HG03460 (cell line): ENCODE data around the gene P4HA2.

ENCODE experiments used
- ATAC-seq: cut with Tn5 transposase; IDR thresholded peaks from one replicate; pipeline ENCODE4 v1.9.1; 2021; ENCODE audit not compliant: unreplicated experiment

Gene P4HA2

GRCh38 chr5:132265336-132266030 is 37.8 kb upstream of the P4HA2 start:
- no peak for ATAC-seq

GRCh38 chr5:132264546-132265335 is 37.1 kb upstream of the P4HA2 start:
- ATAC-seq: no peak

DNA sequence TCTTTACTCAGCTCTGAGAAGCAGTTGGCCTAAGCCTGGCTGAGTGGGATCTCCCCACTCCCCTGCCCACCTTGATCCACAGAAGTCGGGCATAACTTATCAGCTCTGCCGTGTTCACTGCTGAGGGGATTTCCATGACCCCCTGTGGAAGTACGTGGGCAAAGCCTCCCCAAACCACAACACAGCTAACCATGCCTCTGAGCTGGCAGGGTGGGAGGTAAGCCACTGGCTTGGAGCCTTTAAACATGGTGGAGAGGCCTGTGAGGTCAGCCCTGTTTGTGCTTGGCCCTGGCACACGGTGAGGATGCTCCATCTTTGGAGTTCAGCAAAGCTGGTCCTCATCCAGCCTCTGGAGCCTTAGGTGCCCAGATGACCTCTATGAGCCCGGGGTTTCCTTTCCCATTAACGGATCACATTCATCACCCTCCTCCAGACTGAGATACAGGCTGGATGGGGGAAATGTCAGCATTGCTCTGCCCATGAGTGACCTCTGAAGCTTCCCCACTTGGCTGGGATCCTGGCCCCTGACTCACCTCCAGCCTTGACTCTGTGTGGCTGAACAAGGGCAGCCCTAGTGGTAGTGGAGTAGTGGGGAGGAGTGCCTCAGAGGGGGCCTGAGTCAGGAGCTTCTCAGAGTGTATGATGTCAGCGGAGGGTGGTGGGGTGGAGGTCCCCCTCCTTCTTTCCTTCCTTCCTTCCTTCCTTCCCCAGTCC is 36.1 kb upstream of the P4HA2 start:
- ATAC-seq: no peak

DNA sequence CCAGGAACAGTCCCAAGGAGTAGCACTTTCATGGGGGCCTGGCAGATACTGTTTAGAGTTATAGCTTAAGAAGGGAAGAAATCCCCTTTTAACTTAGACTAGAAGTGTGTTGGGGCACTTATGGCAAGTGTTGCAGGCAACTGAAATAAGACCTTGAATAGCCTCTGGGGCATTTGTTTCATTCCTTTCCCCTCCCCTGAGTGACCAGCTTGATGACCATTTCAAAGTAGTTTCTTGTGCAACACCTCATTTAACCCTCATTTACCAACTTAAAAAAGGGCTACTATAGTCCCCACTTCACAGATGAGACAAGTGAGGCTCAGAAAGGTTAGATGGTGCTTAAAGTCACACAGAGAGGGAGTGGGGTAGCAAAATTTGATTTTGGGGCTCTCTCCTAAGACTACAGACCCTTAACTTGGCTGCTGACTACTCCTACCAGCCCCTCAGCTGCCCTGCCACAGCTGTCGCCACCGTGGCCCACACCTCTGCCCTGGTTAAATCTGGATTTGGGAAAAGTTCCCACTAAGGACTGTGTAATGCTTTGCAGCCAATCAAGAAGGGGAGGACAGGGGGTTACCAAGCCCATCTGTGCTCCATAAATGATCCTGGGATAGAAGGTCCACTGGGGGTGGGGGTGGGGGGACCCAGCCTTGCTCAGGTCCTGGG is 35.4 kb upstream of the P4HA2 start:
- ATAC-seq: no peak

DNA sequence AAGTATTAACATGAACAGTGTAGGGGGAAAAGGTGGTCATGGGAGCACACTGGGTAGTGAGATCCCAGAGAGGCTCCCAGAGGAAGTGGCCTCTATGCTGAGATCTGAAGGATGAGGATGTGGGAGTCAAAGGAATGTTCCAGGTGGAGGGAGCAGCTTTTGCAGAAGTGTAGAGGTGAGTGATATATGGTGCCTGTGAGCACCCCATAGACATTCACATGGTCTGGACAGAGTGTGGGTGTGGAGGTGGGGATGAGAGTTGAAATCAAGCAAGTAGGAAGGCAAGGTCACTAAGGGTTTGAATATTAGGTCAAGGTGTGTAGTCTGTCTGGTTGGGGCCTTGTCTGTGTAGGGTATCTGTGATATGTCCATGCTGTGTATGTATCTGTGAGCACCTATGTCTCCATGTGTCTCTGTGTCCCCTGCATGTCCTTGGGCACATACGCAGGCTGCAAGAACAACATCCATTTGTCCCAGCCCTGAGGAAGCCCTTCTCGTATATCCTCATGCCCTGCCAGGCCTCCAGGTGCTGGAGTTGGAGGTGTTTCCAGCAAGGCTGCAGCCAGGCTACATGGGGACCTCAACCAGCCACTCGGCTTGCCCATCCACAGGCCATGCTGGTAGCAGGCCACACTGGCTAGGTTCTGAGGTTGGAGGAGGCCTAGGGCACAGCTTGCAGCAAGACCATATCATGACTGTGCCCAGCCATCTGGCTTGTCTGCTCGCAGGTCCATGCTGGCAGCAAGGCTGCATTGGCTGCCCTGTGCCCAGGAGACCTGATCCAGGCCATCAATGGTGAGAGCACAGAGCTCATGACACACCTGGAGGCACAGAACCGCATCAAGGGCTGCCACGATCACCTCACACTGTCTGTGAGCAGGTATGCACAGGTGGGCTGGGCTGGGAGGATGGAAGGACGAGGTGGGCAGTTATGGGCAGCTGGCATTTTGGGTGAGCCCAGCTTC is 34.5 kb upstream of the P4HA2 start:
- ATAC-seq: no peak

DNA sequence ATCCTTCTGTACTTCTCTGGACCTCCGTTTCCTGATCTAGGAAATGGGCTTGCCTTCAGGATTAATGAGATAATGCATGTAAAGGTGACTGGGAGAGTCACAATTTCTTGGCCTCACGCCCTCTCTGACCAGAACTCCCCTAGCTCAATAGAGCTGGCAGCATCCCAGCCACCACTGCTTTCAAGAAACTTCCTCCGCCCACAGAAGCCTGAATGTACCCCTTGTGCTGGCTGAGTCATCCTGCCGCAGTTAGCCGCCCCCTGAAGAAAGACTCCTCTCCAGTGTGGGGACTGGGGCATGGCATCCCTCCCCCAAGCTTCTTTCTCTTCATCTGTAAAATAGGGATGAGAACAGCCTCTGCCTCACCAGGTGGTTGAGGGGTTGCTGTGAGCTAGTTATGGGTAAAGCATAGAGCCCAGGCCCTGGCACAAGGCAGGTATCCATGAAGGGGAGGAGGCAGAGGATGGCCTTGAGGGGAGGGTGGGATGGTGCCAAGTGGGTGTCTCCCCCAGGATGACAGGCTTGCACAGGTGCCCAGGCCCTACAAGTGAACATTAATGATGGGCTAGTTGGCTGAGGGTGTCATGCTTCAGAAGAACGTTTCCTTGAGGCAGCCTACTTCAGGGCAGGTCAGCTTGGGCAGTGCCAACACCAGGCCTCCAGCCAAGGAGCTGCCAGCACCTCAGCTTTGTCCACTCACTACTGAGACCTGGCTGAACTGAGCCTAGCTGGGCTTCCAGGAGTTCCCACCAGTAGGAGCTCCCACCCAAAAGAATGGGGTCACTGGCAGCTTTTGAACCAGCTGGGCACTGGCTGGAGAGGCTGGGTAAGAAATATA is 33.3 kb upstream of the P4HA2 start:
- ATAC-seq: peak; percentile 56

- no peak for ATAC-seq
These were observed 32.4 kb upstream of the P4HA2 start for GRCh38 chr5:132260051-132260450.

DNA sequence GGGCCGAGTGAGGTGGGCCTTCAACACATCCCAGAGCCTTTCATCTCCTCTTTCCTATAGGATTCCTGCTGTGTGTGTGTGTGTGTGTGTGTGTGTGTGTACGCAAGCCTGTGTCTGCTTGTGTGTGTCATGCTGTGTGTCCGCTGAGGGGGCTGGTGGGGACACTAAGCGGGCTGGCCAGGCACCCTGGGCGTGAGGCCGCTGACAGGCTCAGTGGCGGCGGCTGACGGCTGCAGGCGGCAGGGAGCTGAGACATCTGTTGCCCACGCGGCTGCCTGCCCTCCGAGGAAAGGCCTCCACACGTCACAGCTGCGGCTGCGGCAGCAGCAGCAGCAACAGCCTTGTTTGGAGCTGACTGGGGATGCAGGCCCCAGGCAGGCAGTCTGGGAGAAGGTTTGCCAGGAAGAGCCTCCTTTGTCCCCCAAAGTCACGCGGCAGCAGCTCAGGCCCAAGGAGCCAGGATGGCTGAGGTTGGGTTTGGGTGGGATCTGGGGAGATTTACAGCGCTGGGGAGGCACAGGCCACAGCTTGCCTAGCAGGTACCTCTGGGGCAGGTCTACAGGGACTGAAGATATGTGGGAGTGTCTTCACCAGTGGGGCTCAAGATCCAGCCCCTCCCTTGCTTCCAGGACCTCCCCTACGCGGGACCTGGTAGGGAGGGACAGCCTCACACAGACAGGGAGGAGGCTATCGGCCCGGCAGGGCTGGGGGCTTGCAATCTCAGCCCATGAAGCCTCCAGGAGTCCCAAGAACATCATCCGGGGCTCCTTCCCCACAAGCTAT is 31.6 kb upstream of the P4HA2 start:
- no peak for ATAC-seq

GRCh38 chr5:132258102-132259068 is 30.7 kb upstream of the P4HA2 start:
- ATAC-seq: no peak

GRCh38 chr5:132257131-132258101 is 29.8 kb upstream of the P4HA2 start, which contains the start of gene PDLIM4:
Gene PDLIM4, plus strand, starts transcription at chr5:132257696. Its CDS starts 39 bp downstream, at chr5:132257735.
- no peak for ATAC-seq

GRCh38 chr5:132256783-132257130 is 29.1 kb upstream of the P4HA2 start:
- ATAC-seq: no peak

DNA sequence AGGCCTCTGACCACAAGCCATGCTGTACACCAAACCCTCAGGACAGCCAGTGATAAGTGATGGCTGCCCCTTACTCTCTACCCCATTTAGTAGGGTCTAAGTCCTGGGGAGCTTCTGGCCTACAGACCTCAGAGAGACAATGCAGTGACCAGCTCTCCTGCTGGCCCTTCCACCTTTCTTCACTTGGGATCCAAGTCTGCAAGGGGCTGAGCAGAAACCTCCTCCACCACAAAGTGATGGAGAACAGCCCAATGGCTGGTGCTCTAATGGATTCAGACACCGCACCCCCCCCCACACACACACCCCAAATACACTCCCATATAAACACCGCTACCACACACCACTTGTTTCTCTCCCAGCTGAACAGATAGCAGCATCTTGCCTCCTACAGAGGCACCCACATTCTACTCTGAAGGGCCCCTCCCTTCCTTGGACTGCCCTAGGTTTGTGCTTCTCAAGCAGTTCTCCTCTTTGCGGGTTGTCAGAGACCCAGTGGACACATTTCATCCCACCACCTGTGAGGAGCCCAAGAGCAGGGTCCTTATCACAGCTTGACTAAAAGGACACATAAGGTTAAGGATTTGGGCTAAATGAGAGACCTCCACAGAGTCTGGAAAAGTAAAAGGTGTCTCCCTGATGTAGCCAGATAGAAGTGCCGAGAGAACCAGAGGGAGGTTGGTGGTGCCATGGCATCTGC is 28.6 kb upstream of the P4HA2 start:
- no peak for ATAC-seq

DNA sequence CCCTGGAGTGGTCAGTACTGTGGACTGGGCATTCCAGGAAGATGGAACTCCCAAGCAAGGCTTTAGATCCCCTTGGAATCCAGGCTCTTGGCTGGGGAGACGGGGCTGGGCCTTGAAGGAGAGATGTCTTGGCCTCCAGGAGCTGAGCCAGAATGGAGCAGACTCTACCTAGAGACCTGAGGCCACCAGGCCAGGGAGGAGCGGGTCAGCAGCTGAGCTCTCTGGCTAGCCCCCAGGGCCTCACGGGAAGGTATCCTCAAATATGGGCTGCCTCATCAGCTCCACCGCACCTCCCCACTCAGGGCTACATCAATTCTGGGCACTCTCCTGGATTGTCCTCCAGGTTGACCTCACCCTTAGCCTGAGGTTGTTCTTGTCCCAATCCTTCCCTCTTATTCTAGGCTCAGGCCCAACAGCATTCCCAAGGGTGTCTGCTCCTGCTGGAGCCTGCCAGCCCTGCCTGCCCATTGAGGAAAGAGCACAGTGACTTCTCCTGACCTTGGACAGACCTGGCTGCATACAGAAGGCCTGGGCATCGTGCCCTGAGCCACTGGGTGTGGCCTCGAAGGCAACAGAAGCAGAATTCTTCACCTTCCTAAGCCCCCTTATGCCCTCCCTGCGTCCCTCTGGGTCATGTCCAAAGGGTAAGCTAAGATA is 26.8 kb upstream of the P4HA2 start:
- ATAC-seq: no peak

DNA sequence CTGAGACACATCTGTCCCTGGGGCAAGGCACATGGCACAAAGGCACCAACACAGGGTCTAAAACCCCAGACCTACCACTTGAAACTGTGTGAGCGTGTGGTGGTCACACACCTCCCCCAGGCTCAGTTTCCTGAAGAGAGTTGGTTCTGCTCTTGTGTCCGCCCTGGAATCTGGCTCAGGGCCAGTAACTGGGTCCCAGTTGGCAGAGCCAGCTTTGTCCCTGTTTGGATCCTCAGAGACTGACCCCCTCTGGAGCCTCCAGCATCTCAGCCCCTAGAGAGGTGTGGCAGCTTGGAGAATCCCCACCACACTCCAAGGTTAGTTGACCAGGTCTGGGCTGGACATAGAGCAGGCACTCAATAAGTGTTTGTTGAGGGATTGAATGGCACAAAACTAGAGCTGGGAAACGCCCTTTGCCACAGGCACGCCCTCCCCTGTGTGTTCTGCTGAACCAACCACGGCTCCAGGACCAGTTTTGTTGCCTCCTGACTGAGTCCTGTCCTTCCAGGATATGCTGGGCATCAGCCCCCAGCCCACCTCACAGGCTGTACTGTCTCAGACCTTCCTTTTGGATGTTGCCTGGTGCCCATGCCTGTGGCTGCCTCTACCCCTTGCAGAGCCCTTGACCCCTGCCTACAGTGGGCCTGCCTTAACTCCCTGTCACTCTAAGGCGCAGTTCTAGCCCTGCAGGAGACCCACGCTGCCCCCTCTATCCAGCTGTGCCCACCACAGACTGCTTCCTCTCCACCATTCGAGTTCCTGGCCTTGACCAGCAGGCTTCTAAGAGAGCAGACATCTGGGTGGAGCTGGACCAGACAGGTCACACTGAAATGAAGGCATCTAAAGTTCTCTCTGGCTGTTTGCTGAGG is 26.0 kb upstream of the P4HA2 start:
- no peak for ATAC-seq
